GM18517 (cell line): Measurements from ENCODE around the gene PLA2G2F.

Experiments used
- ATAC-seq: cut with Tn5 transposase; IDR thresholded peaks from one replicate; pipeline ENCODE4 v1.9.1; 2021; ENCODE audit warnings: mild to moderate bottlenecking, moderate library complexity; ENCODE audit not compliant: unreplicated experiment

The PLA2G2F gene

GRCh38 chr1:20168564-20169491 is 29.7 kb downstream of the PLA2G2F start:
- no peak for ATAC-seq

GRCh38 chr1:20169932-20170331 is 30.8 kb downstream of the PLA2G2F start:
- no peak for ATAC-seq

GRCh38 chr1:20172033-20172590 is 33.0 kb downstream of the PLA2G2F start:
- no peak for ATAC-seq

GRCh38 chr1:20174937-20175666 is 36.0 kb downstream of the PLA2G2F start:
- no peak for ATAC-seq

- ATAC-seq, result no peak
Measured at GRCh38 chr1:20178634-20179370, 39.7 kb downstream of the PLA2G2F start.

GRCh38 chr1:20179371-20180128 is 40.4 kb downstream of the PLA2G2F start:
- no peak for ATAC-seq

GRCh38 chr1:20180129-20180843 is 41.2 kb downstream of the PLA2G2F start:
- no peak for ATAC-seq

GRCh38 chr1:20180844-20181207 is 41.7 kb downstream of the PLA2G2F start:
- ATAC-seq, result no peak

- ATAC-seq, result no peak
Measured at GRCh38 chr1:20182415-20182814, 43.3 kb downstream of the PLA2G2F start.

- no peak for ATAC-seq
Measured at GRCh38 chr1:20183035-20183434, 43.9 kb downstream of the PLA2G2F start.

- no peak for ATAC-seq
Measured at GRCh38 chr1:20183616-20184271, 44.6 kb downstream of the PLA2G2F start.

GRCh38 chr1:20184481-20184900 is 45.4 kb downstream of the PLA2G2F start:
- no peak for ATAC-seq

GRCh38 chr1:20184997-20185833 is 46.1 kb downstream of the PLA2G2F start:
- no peak for ATAC-seq

- ATAC-seq, result no peak
Measured at GRCh38 chr1:20185834-20186782, 47.0 kb downstream of the PLA2G2F start, which contains the start of the genes PLA2G2C and UBXN10. TSS of gene PLA2G2C (minus strand) at chr1:20186518. CDS start at chr1:20177363, 9,155 bp downstream. TSS of gene UBXN10 (plus strand) at chr1:20186096. CDS start at chr1:20190562, 4,466 bp downstream.

- ATAC-seq, result no peak
Measured at GRCh38 chr1:20187103-20187812, 48.1 kb downstream of the PLA2G2F start.

- no peak for ATAC-seq
Measured at GRCh38 chr1:20187813-20188454, 48.8 kb downstream of the PLA2G2F start.
